ENCODE measurements around the gene PITPNM3.

DNA sequence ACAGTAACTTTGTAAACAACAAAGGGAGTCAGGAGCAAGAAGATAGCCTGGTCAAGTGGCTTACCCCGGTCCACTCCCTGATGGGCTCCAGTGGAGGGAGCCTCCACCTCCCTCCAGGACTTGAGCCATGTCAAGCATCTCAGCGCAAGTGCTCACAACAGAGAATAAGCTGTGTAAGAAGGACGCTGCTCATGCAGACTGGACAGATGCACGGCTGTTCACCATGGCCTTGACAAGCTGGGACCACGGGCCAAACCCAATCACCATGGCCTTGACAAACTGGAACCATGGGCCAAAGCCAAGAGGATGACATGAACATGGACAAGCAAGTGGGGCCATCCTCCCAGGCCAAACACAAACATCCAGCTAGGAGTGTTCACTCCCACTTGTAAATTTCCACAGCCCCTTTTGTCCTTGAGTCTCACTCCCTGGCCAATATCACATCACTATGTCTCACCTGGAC, 3.4 kb upstream of the PITPNM3 start:
- TF ChIP-seq, protein P1, sequence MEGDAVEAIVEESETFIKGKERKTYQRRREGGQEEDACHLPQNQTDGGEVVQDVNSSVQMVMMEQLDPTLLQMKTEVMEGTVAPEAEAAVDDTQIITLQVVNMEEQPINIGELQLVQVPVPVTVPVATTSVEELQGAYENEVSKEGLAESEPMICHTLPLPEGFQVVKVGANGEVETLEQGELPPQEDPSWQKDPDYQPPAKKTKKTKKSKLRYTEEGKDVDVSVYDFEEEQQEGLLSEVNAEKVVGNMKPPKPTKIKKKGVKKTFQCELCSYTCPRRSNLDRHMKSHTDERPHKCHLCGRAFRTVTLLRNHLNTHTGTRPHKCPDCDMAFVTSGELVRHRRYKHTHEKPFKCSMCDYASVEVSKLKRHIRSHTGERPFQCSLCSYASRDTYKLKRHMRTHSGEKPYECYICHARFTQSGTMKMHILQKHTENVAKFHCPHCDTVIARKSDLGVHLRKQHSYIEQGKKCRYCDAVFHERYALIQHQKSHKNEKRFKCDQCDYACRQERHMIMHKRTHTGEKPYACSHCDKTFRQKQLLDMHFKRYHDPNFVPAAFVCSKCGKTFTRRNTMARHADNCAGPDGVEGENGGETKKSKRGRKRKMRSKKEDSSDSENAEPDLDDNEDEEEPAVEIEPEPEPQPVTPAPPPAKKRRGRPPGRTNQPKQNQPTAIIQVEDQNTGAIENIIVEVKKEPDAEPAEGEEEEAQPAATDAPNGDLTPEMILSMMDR (IDR thresholded peaks at IDR 0.05), result no peak
- no peak for TF ChIP-seq EP300 (IDR thresholded peaks at IDR 0.05; ENCODE audit: low read depth)
- no peak for TF ChIP-seq POLR2A (IDR thresholded peaks at IDR 0.05)
- TF ChIP-seq POLR2AphosphoS5 (IDR thresholded peaks at IDR 0.05), result no peak

Measured in transverse colon (tissue), 4 donors.